HepG2 (cell line): Measurements from ENCODE around the gene GTPBP6. TPM values are rescaled to one million over a fixed set of nuclear protein-coding genes. Genes with fewer than 3 reads are reported as not detected.

Experiments
- CHCHD3 ChIP-seq: sonication (generic); formaldehyde crosslinking; IDR thresholded peaks from 2 replicates; pipeline ENCODE4 v1.8.0; 2022; ENCODE audit warnings: mild to moderate bottlenecking, missing genetic modification reagents, moderate library complexity
- HBP1 ChIP-seq: IDR thresholded peaks from 2 replicates; pipeline ENCODE4 v1.6.1; 2016; ENCODE audit warnings: low read depth, control low read depth
- KLF11 ChIP-seq: IDR thresholded peaks from 2 replicates; pipeline ENCODE4 v1.6.1; 2016; ENCODE audit warnings: missing compliant biosample characterization
- MNT ChIP-seq: fragments of 450-650 bp; IDR thresholded peaks from 2 replicates; pipeline ENCODE4 v1.6.1; 2016
- NCOA5 ChIP-seq: sonication (generic); formaldehyde crosslinking; IDR thresholded peaks from 2 replicates; pipeline ENCODE4 v1.4.0; 2020; ENCODE audit warnings: missing genetic modification reagents
- NFYB ChIP-seq: sonication (generic); formaldehyde crosslinking; IDR thresholded peaks from 2 replicates; pipeline ENCODE4 v1.4.0; 2020; ENCODE audit warnings: missing genetic modification reagents
- PRDM4 ChIP-seq: sonication (generic); formaldehyde crosslinking; IDR thresholded peaks from 2 replicates; pipeline ENCODE4 v1.9.0; 2021; ENCODE audit warnings: missing genetic modification reagents, borderline replicate concordance
- RBM39 ChIP-seq: fragments of 200-400 bp; formaldehyde crosslinking; IDR thresholded peaks from one replicate; pipeline ENCODE4 v1.6.1; 2018; ENCODE audit warnings: antibody characterized with exemption, mild to moderate bottlenecking, low read depth, low read length; ENCODE audit not compliant: poor library complexity, severe bottlenecking
- TP53 ChIP-seq: sonication (generic); formaldehyde crosslinking; conservative IDR thresholded peaks from 2 replicates; pipeline ENCODE4 v1.4.0; 2020; ENCODE audit warnings: missing genetic modification reagents
- ZBTB8A ChIP-seq: sonication (generic); formaldehyde crosslinking; IDR thresholded peaks from 2 replicates; pipeline ENCODE4 v1.4.0; 2020; ENCODE audit warnings: mild to moderate bottlenecking, low read depth, missing genetic modification reagents, borderline replicate concordance
- ZNF224 ChIP-seq: sonication (generic); formaldehyde crosslinking; IDR thresholded peaks from 2 replicates; pipeline ENCODE4 v1.5.0; 2020; ENCODE audit warnings: mild to moderate bottlenecking, missing genetic modification reagents
- ZNF281 ChIP-seq: sonication (generic); formaldehyde crosslinking; IDR thresholded peaks from 2 replicates; pipeline ENCODE4 v1.4.0; 2020; ENCODE audit warnings: missing genetic modification reagents, borderline replicate concordance
- ZNF33A ChIP-seq: sonication (generic); formaldehyde crosslinking; IDR thresholded peaks from 2 replicates; pipeline ENCODE4 v1.5.1; 2020; ENCODE audit warnings: missing genetic modification reagents, mild to moderate bottlenecking, moderate library complexity, borderline replicate concordance
- ZNF691 ChIP-seq: sonication (generic); formaldehyde crosslinking; IDR thresholded peaks from 2 replicates; pipeline ENCODE4 v1.4.0; 2020; ENCODE audit warnings: missing genetic modification reagents, low read depth, mild to moderate bottlenecking, borderline replicate concordance
- ZNF800 ChIP-seq: sonication (generic); formaldehyde crosslinking; IDR thresholded peaks from 2 replicates; pipeline ENCODE4 v1.4.0; 2020; ENCODE audit warnings: missing genetic modification reagents
- polyA plus RNA-seq, 8 experiments: library from polyadenylated mRNA; depleted of rRNA in 3 of 8; stranded (reverse) in 7 of 8; unstranded in 1 of 8; fragments of >200 nt; fragmentation: Illumina TruSeq in 4 of 8; extraction: Trizol in 4 of 8; gene quantifications; 2 replicates each; pipeline versions ENCODE4 v1.2.1 to v1.2.3, GENCODE V29; 2011 to 2016; ENCODE audit warnings: low read depth in 4 of 8, missing spikeins in 1 of 8, mixed read lengths in 1 of 8; ENCODE audit not compliant: insufficient read depth in 1 of 8
- total RNA-seq, 5 experiments: library from RNA; depleted of rRNA; stranded (reverse); fragments of >200 nt; fragmentation: Illumina TruSeq; extraction: Trizol; gene quantifications; 2 replicates each; pipeline ENCODE4 v1.2.3, GENCODE V29; 2016; ENCODE audit warnings: low read depth in 1 of 5

Gene GTPBP6
- total and polyA plus RNA-seq, 2 of the 13 experiments (the other 11 are each of a cell fraction or from before 2014, with no cell fraction given): 20.2 to 39.6 TPM

- TF ChIP-seq ZNF691 (no peak; the same call in 1 of the 2 replicates), NCOA5 (CRISPR knock-in tag) (no peak; the same call in 1 of the 2 replicates), RBM39 (peak; percentile 25), HBP1 (CRISPR knock-in tag) (no peak), KLF11 (CRISPR knock-in tag) (no peak), CHCHD3 (CRISPR knock-in tag) (no peak), PRDM4 (CRISPR knock-in tag) (no peak), TP53 (CRISPR knock-in tag) (no peak), NFYB (CRISPR knock-in tag) (no peak), ZBTB8A (CRISPR knock-in tag) (no peak), ZNF224 (CRISPR knock-in tag) (no peak), ZNF281 (no peak), ZNF33A (CRISPR knock-in tag) (no peak), ZNF800 (0 out of 2 replicates have a peak, but pooled peaks have one; percentile 56), MNT (no peak)
Observed at GRCh38 chrX:323721-324628, 5.4 kb upstream of the GTPBP6 start (continued).
